GM12874 (cell line): ENCODE measurements around the gene XRRA1.

Source experiments
- CTCF ChIP-seq: IDR thresholded peaks from 2 replicates; pipeline ENCODE4 v1.5.1; 2011; ENCODE audit warnings: low read depth, mild to moderate bottlenecking, control low read depth, low read length, moderate library complexity; ENCODE audit not compliant: insufficient read depth

Gene XRRA1, protein sequence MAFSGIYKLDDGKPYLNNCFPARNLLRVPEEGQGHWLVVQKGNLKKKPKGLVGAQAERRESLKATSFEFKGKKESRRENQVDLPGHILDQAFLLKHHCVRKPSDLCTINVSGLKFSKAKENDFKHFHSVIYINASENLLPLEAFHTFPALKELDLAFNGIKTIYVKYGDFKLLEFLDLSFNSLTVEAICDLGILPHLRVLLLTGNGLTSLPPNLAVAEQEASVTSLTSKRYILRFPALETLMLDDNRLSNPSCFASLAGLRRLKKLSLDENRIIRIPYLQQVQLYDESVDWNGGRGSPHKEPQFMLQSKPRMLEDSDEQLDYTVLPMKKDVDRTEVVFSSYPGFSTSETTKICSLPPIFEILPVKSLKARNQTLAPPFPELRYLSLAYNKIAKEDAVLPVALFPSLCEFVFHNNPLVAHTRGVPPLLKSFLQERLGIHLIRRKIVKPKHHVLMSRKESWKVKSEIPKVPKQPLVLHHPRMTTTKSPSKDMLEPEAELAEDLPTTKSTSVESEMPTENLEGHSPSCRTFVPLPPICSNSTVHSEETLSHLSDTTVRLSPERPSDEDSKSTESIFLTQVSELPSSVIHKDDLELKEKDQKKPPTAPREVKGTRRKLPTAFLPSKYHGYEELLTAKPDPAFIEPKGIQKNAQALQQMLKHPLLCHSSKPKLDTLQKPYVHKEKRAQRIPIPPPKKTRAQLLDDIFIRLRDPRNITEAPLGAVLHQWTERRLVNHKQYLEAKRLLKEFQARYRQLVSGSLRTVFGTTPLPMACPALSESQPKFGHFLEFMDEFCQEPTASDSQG

DNA sequence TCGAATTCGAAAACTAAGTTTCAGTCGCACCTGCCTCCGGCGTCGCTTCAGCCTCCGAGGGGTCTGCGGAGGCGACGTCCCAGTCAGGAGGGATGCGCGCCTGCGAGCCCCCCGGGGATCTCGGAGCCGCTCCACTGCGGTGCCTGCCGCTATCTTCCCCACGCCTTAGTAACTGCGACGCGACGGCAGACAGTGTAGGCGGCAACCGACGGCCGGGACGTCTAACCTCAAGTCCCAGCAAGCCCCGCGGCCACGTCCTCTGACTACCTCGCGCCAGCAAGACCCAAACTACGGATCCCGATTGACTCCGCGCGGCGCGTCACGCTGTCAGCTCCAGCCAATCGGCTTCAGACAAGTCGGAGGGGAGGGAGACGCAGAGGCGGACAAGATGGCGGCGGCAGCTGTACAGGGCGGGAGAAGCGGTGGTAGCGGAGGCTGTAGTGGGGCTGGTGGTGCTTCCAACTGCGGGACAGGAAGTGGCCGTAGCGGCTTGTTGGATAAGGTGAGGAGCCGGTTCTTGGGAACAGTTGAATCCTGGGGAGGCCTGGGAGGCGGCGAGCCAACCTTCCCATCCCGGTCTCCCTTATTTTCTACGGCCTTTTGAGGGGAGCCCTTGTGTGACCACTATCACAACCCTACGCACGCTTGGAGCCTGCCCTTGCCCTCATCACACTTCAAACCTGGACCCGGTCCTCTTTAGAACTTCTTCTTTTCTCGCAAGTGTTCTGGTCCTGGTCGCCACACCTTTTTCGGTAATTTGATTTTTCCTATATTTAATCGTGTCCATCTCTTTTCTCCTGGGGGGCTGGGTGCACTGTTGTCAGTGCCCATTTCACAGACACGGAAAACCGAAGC, at the start of gene XRRA1, which contains the start of gene SPCS2:
TSS of gene XRRA1 (minus strand) at position 194 of the 855 bp plus-strand sequence. CDS start 8,213 bp downstream, outside the sequence.
TSS of gene SPCS2 (plus strand) at position 369 of the 855 bp plus-strand sequence. CDS start at position 389, 20 bp downstream.
- no peak for TF ChIP-seq CTCF

- no peak for TF ChIP-seq CTCF
Observed at GRCh38 chr11:74992852-74993251, 44.0 kb upstream of the XRRA1 start.

DNA sequence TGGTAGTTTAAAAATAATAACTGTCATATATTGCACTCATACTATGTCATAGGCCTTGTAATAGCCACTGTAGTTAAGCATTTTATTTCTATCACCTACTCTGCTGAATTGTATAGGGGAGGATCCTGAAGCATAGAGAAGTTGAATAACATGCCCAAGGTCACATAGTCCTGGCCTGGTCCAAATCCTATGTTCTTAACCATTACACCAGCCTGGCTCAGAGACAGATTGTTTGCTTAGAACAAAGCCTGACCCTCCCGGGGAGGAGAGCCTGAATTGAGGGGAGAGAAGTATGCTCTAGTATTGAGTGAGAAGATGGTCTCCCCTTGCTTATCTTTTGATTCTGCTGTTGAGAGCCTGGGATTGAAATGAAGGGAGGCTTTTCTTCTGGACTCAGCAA, 42.0 kb upstream of the XRRA1 start:
- no peak for TF ChIP-seq CTCF

GRCh38 chr11:74989260-74989638, 40.4 kb upstream of the XRRA1 start:
- TF ChIP-seq CTCF = no peak

GRCh38 chr11:74988541-74989259, 39.8 kb upstream of the XRRA1 start, which contains the start of gene NEU3:
NEU3 (plus strand) TSS chr11:74988933; CDS start chr11:74989061, 128 bp downstream.
- no peak for TF ChIP-seq CTCF

DNA sequence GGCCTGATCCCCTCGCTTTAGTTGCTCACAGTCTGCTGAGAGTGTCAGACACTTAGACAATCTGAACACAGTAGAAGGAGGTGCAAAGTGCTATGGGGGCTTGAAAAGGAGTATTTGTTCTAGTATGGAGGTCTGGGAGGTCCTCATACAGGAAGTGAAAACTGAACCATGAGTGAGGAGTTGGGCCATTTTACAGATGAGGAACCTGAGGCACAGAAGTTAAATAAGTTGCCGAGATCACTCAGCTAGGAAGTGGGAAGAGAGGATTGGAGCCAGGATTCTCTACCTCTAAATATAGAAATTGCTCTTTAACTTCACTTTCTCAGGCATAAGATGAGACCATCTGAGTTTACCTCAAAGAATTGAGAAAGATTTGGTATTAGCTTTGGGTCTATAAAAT, 35.8 kb upstream of the XRRA1 start:
- no peak for TF ChIP-seq CTCF
